Esophagus squamous epithelium (tissue), 4 donors: ENCODE data around the gene MSMO1.

Experiments used
- CTCF ChIP-seq, 6 experiments: fragments of 450-650 bp in 4 of 6; fragments of 200-600 bp in 2 of 6; sonication (generic) in 2 of 6; IDR thresholded peaks; one replicate each; pipeline ENCODE4 v1.5.1; 2016 to 2019; ENCODE audit warnings: antibody characterized with exemption in 6 of 6, mild to moderate bottlenecking in 4 of 6, moderate library complexity in 4 of 6
- POLR2A ChIP-seq, 4 donors: fragments of 450-650 bp; IDR thresholded peaks; one replicate each; pipeline ENCODE4 v1.6.1; 2017; ENCODE audit warnings: antibody characterized with exemption in 4 of 4, mild to moderate bottlenecking in 4 of 4, moderate library complexity in 3 of 4

DNA sequence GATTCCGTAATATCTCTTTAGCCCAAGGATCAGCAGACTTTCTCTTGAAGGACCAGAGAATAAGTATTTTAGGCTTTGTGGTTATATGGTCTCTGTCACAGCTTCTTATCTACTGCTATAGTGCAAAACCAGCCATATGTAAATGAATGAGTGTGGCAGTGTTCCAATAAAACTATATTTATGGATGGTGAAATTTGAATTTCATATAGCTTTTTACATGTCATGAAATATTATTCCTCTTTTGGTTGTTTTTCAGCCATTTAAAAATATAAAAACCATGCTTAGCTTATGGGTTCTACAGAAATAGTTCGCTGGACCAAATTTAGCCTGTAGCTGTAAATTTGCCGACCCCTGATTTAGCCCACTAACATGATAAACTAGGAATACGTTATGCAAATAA is 18.0 kb upstream of the MSMO1 start:
- TF ChIP-seq POLR2A (IDR thresholded peaks at IDR 0.05) (no peak), CTCF (IDR thresholded peaks at IDR 0.05) (no peak)
